Right cardiac atrium (tissue), 5 donors: ENCODE measurements around the gene MRPL24. TPM values are rescaled to one million over a fixed set of nuclear protein-coding genes. Genes with fewer than 3 reads are reported as not detected.

Experiments used
- ATAC-seq, 2 donors: fragments of 200-7000 bp; cut with Tn5 transposase; one replicate each; pipeline versions ENCODE4 v1.8.0 to v1.9.1; 2020; ENCODE audit warnings: moderate library complexity in 2 of 2, mild to moderate bottlenecking in 1 of 2
- DNase-seq, 3 donors: peaks; one replicate each; pipeline ENCODE4 v3.0.0-alpha.2; 2020
- H3K27ac ChIP-seq: one replicate; pipeline ENCODE4 v1.5.1; 2013; ENCODE audit warnings: mild to moderate bottlenecking, low read length, control low read depth, moderate library complexity
- H3K27me3 ChIP-seq: one replicate; pipeline ENCODE4 v1.6.1; 2013; ENCODE audit not compliant: control insufficient read depth, insufficient read depth
- H3K4me1 ChIP-seq: one replicate; pipeline ENCODE4 v1.6.1; 2013; ENCODE audit warnings: low read length; ENCODE audit not compliant: control insufficient read depth, insufficient read depth
- H3K4me3 ChIP-seq: one replicate; pipeline ENCODE4 v1.5.1; 2013; ENCODE audit warnings: low read length, control low read depth
- H3K9me3 ChIP-seq: one replicate; pipeline ENCODE4 v1.6.1; 2013; ENCODE audit warnings: low read length; ENCODE audit not compliant: control insufficient read depth
- WGBS: extraction: QIAGEN DNeasy Blood & Tissue Kit; methylation state at CpG from one replicate; pipeline ENCODE4 v1.1.7; 2013; 5-methylcytosine and 5-hydroxymethylcytosine counted together
- intact Hi-C, 4 donors: fragments of 100-400 bp; cut with DNase I; formaldehyde crosslinking; loops; one replicate each; pipeline versions ENCODE4 v1.11.0 to v1.14.0; 2022 to 2023
- polyA plus RNA-seq: library from polyadenylated mRNA; stranded (reverse); fragments of 200-250 nt; gene quantifications from one replicate; pipeline ENCODE4 v1.2.3, GENCODE V29; 2013
- total RNA-seq, 4 donors: library from RNA; stranded (reverse); fragmentation: NEBNext Ultra II Directional; extraction: Animal tissue kit (Norgen Biotek cat#: 25700); gene quantifications; one replicate each; pipeline ENCODE4 v1.2.1, GENCODE V29; 2021
- donor health status: healthy with polysubstance abuse.
- donor health status: DM: no; HTN: yes; CAD: no.
- donor health status: DM: no; HTN: no; CAD: no.
- donor health status: DM: no; HTN: yes; CAD: no; lungs with severe emphysema.
- donor health status: DM: yes; HTN: yes; CAD: no.

The MRPL24 gene
- total and polyA plus RNA-seq, 5 donors: 63.4 to 145 (median 78.5) TPM

- no peaks in the 10 kb centered on the region for H3K9me3 ChIP-seq
- intact Hi-C loops: no loop called here
- DNase-seq (peak in 1 of 3 donors; percentile 16), ATAC-seq (no peak)
- no peaks in the 10 kb centered on the region for H3K27me3 ChIP-seq
- H3K4me3 ChIP-seq: no peak overlapping the region
- peaks cover 4% of the 10 kb centered on the region for H3K4me1 ChIP-seq
- WGBS: 55% methylated on average over 4 of the region's 4 CpGs
- H3K27ac ChIP-seq: no peak overlapping the region
Observed at GRCh38 chr1:156708218-156708661, 32.6 kb downstream of the MRPL24 start.

GRCh38 chr1:156707417-156708217 lies 33.3 kb downstream of the MRPL24 start:
- no peak overlapping the region for H3K27ac ChIP-seq
- no peak overlapping the region for H3K4me3 ChIP-seq
- ATAC-seq (no peak), DNase-seq (peak in 1 of 3 donors; percentile 31)
- no peaks in the 10 kb centered on the region for H3K9me3 ChIP-seq
- 48% methylated on average over 8 of the region's 8 CpGs for WGBS
- H3K4me1 ChIP-seq: peaks cover 4% of the 10 kb centered on the region
- intact Hi-C loops: no loop called here
- H3K27me3 ChIP-seq: no peaks in the 10 kb centered on the region

- 5% methylated on average over 29 of the region's 29 CpGs for WGBS
- Histone ChIP-seq H3K27me3 (no peaks in the 10 kb centered on the region), H3K4me1 (peaks cover 4% of the 10 kb centered on the region)
Observed at GRCh38 chr1:156706657-156707416, 34.1 kb downstream of the MRPL24 start.

GRCh38 chr1:156705918-156706656 lies 34.8 kb downstream of the MRPL24 start:
- intact Hi-C loops: no loop called here
- Histone ChIP-seq H3K27me3 (no peaks in the 10 kb centered on the region), H3K9me3 (no peaks in the 10 kb centered on the region), H3K4me3 (peak overlapping the region; percentile 5), H3K4me1 (peaks cover 4% of the 10 kb centered on the region), H3K27ac (peak overlapping the region; percentile 0)
- 1% methylated on average over 45 of the region's 45 CpGs for WGBS
- DNase-seq (peak; percentile 66 to 87 (median 86)), ATAC-seq (peak; percentile 35 to 55)

More at GRCh38 chr1:156706657-156707416, 34.1 kb downstream of the MRPL24 start:
- ATAC-seq (peak; percentile 56 to 63), DNase-seq (peak; percentile 69 to 90 (median 88))
- H3K4me3 ChIP-seq: peak overlapping the region; percentile 5
- peak overlapping the region; percentile 0 for H3K27ac ChIP-seq
- intact Hi-C loops: no loop called here
- H3K9me3 ChIP-seq: no peaks in the 10 kb centered on the region

- WGBS: 1% methylated on average over 42 of the region's 42 CpGs
- ATAC-seq (peak in 1 of 2 donors; percentile 3), DNase-seq (peak; percentile 26 to 72 (median 70))
- Histone ChIP-seq H3K27me3 (no peaks in the 10 kb centered on the region), H3K4me3 (peak within 1 kb of the TSS; percentile 5), H3K27ac (peak within 1 kb of the TSS; percentile 0), H3K9me3 (no peaks in the 10 kb centered on the region), H3K4me1 (peaks cover 4% of the 10 kb centered on the region)
- intact Hi-C loops: no loop called here
Observed at GRCh38 chr1:156705321-156705917, 35.5 kb downstream of the MRPL24 start, which contains the start of gene CRABP2. Gene CRABP2 (minus strand): TSS chr1:156705583. CDS start chr1:156705446, 137 bp downstream.

- peak overlapping the region; percentile 5 for H3K4me3 ChIP-seq
- no peak overlapping the region for H3K27ac ChIP-seq
- intact Hi-C loops: no loop called here
- DNase-seq (peak; percentile 64 to 75 (median 69)), ATAC-seq (peak in 1 of 2 donors; percentile 12)
- peaks cover 4% of the 10 kb centered on the region for H3K4me1 ChIP-seq
- no peaks in the 10 kb centered on the region for H3K27me3 ChIP-seq
- no peaks in the 10 kb centered on the region for H3K9me3 ChIP-seq
- 3% methylated on average over 29 of the region's 29 CpGs for WGBS
Observed at GRCh38 chr1:156704930-156705320, 36.0 kb downstream of the MRPL24 start.

- Histone ChIP-seq H3K27me3 (no peaks in the 10 kb centered on the region), H3K4me3 (no peak overlapping the region)
- intact Hi-C loops: no loop called here
Observed at GRCh38 chr1:156704166-156704711, 36.6 kb downstream of the MRPL24 start.

GRCh38 chr1:156703741-156704140 lies 37.1 kb downstream of the MRPL24 start:
- ATAC-seq: no peak
- Histone ChIP-seq H3K27ac (no peak overlapping the region), H3K4me1 (peaks cover 4% of the 10 kb centered on the region), H3K4me3 (no peak overlapping the region), H3K9me3 (no peaks in the 10 kb centered on the region), H3K27me3 (no peaks in the 10 kb centered on the region)
- WGBS: 46% methylated on average over 4 of the region's 4 CpGs
- peak in 1 of 3 donors; percentile 19 for DNase-seq
- intact Hi-C loops: no loop called here

More at GRCh38 chr1:156704166-156704711, 36.6 kb downstream of the MRPL24 start:
- no peak for ATAC-seq
- DNase-seq: no peak
- H3K27ac ChIP-seq: no peak overlapping the region
- WGBS: 57% methylated on average over 10 of the region's 10 CpGs
- peaks cover 4% of the 10 kb centered on the region for H3K4me1 ChIP-seq
- H3K9me3 ChIP-seq: no peaks in the 10 kb centered on the region

- DNase-seq (peak in 1 of 3 donors; percentile 41), ATAC-seq (no peak)
- Histone ChIP-seq H3K4me3 (no peak overlapping the region), H3K27me3 (no peaks in the 10 kb centered on the region), H3K27ac (no peak overlapping the region), H3K4me1 (peaks cover 4% of the 10 kb centered on the region), H3K9me3 (no peaks in the 10 kb centered on the region)
- 76% methylated on average over 4 of the region's 4 CpGs for WGBS
- intact Hi-C loops: no loop called here
Observed at GRCh38 chr1:156703336-156703735, 37.6 kb downstream of the MRPL24 start.
